Right forelimb (tissue), 1 donor: ENCODE measurements around the gene MYLK.

ENCODE experiments used
- DNase-seq: peaks from one replicate; pipeline ENCODE4 v3.0.0-alpha.2; 2018

MYLK gene

DNA sequence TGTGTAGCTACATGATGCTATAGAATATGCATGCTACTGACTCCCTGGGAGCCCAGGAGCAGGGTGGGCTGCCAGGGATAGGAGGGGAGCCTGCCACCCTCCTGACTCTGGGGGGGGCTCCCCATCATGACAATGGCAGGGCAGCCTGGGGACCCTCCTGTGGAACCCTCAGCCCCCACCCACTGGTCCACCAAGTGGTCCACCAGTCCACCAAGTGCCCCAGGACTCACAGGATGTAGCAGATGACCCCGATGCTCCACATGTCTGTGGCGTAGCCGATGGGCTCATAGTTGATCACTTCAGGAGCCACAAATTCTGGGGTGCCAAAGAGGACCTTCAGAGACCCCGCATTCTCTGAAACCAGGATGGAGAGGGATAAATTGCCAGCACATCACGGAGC, 246.3 kb downstream of the MYLK start:
- no peak for DNase-seq

DNA sequence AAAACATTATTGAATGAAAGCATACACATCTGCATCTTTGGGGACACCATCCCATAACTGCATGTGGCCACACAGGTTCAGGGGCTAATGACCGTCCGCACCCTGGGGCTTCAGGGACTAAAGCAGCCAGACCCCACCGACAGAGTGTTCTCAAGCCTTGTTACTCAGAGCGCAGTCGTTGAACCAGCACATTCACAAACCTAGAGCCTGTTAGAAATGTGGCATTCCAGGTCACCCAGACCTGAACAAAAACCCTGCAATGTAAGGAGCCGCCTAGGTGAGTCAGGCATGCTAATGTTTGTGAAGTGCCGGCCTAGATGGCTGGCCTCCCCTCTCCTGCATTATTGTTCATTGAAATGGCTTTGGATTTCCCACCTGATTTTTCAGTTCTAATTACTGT, 247.0 kb downstream of the MYLK start:
- DNase-seq: no peak

DNA sequence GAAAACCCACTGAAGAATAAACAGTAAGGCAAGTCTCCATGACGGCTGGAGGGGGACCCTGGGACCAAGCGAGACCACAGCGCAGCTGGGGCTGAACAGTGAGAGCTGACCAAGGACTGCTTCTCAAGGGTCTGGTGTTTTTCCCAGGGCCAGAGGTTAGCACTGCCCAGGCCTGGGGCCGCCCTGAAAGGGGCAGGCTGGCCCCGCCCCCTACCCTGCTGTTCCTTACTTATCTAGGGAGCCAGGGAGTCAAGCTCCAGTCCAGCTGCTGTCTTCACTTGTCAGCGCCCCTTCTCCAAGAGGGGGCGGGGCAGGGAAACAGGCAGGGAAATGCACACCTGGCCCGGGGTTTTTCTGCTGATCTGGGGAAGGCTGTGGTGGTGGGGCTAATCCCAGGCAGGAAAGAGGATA, 247.7 kb downstream of the MYLK start:
- DNase-seq: no peak

DNA sequence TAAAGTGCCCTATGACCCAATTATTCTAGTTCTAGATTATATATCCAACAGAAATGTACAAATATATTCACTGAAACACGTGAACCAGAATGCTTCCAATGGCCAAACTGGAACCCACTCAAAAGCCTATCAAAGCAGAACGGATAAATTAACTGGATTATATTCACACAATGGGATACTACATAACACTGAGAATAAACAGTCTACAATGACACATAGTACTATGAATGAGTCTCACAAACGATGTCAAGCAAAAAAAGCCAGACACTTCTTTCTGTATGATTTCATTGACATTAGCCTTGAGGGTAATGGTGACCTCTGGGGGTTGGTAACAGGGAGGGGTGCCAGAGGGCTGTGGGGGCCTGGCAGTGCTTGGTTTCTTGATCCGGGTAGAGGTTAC, 248.4 kb downstream of the MYLK start:
- DNase-seq: no peak

DNA sequence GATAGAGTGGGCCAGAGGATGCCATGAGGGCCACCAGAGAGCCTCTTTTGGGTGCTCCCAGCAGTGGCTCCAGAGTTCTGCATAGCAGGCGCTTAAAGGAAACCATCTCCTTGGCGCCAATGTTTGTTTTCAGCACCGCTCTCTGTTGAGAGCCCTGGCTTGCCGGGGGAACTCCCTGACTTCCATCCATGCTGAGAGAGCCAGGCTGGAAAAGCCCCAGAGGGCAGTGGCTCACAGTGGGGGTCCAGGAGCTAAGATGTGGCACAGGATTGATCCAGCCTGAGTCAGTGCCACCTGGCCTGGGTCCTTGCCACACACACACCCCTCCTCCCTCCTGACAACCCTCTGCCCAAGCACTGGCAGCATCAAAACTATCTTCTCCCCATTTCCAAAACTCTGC, 248.9 kb downstream of the MYLK start:
- DNase-seq: no peak

DNA sequence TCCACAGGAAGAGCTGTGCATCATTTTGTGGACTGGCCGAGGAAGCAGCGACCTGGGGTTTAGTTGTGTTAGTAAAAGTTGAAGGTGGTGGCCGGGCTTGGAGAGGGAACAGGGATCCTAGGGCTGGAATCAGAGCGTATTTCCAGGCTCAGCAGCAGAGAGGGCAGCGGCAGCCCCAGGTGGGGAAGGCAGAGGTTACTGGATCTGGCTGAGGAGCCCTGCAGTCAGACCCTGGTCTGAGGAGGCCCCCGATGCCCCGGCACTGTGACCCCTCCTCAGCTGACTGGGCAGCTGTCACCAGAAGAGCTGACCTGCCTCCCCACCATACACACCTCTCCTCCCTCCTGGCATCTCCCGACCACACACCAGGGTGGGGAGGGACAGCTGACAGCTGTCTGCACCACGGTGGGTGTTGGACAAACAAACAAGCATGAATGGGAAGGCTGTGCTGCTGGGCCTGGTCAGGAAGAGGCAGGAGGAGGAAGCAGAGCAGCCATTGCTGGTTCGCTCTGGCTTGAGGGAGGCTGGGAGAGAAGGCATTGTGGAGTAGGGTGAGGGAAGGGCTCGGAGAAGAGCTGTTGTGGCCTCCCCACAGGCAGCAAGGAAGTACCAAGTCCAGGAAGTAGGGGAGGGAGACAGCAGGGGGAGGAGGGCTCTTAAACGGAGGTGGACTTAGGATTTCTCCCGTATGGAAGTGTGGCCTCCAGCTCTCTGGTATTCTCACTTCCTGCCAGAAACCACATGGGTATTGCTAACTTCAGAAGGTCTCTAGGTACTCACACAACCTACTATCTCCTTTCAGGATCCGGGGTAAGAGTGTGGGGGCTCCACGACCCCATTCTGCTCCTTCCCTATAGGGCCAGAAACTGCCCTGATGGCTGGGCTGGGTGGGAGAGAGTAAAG, 249.7 kb downstream of the MYLK start:
- DNase-seq: no peak

DNA sequence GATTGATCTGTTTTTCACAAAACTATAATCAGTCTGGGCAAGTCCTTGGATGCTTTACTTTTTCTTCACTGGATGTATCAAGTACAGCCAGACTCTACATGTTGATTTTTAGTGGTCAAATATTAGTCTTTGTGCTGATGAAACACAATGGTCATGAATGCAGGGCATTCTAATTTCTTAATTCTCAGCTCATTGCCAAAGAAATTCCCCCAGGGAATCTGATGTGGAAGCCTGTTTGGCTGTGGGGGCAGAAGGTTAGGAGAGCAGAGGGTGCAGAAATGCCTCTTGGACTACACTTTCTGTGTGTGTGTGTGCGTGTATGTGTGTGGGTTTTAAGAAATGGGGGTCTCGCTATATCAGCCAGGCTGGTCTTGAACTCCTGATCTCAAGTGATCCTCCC, 250.6 kb downstream of the MYLK start:
- no peak for DNase-seq

DNA sequence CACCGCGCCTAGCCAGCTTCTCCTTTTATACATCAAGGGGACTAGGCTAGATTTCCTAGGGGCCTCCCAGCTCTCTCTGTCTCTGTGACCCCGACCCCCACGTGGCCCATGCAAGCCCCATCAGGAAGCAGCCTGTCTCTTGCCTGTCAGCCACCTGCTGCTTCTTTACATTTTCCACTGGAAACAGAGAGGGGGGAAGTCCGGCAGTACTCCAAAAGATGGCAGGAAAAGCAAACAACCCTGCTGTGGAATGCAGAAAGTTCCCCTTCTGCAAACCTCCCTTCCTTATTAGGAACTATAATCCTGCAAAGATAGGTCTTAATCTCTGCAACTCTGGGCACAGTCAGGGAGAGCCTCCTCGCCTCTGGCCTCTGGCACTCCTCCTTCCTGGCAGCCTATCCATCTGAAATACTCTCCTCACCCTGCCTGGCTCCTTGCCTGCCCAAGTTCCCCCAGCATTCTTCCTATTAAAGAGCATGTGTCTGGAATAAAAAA, 251.9 kb downstream of the MYLK start:
- DNase-seq: no peak

DNA sequence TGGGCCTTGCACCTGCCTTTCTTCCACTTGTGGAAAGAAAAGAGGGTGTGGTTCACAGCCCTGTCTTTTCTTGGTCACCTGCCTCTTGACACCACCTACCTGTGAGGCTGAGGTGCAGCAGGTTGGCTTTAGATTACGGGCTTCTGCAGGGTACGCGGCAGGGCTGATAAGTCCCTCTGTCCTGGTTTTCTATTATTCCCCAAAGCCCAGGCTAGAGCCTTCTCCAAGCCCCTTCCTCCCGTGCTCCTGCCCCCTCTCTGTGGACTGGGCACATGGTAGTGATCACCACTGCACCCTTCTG, 254.4 kb downstream of the MYLK start:
- no peak for DNase-seq

DNA sequence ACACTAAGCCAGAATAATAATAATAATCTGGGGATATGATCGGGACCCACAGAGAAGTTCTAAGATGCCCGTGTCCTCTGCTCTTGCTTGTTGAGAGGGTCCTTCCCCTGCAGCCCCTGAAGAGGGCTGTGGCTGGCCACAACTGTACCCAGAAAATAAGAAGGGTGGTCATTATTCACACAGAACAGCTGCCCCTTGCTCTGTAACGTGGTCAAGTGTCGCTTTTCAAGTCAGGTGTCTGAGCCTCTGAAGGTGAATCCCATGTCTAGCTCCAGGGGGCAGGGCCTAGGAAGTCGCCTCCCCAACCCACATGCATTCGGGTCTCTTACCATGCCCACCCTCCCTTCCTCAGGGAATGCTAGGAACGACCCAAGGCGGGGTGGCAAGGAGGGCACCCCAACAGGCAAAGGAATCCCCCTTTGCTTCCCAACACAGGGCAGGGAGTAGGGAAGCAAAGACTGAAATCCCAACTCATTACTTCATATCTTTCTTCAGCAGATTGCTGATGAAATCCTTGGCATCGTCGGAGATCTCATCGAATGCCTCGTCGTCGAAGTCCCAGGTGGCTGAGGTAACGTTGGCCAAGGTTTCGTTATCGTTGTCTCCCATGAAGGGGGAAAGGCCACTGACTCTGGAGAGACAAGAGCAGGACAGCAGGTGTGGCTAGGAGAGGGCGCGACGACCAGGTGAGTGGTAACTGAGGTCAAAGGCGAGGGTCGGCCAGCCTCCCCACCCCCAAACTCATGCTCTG, 255.0 kb downstream of the MYLK start:
- no peak for DNase-seq

DNA sequence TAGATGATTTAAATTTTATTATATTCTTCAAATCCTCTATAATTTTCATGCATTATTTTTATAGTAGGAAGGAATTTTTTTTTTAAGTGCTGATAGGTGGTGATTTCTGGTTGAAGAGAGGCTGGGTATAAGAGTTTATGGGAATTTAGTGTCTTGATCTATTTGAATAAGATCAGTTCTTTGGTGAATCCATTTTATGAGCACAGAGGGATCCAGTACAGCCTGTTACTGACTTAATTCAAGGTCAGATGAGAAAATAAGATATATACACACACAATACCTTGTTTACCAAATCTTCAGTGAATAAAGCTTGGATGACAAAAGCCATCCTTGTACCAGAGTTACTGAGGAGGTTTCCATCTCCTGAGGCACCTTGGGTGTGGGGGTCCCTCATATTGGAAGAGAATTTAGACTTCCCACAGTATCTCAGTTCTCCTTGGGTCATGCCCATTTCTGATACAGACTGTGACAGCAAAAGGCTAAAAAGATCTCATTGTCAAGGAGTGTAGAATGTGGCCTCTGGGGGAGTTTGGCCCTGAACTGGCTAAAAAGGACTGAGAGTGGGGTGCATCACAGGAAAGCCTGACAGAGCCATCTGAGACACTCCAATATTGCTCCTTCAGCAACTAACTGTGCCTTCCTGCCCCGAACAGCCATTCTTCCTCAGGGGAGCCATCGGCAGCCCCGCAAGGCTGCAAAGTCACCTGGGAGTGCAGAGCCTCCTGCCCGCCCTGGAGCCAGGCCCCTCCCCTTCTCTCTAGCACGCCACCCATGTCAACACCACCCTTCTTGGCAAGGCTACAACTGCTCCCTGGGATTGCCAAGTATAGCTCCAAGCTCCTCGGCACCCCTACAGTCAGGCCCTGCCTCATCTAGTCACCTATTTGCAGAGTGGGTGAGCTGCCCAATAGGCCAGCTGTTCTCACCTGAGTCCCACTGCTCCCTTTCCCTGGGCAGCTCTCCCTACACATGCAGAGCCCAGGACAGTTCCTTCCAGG, 256.2 kb downstream of the MYLK start:
- no peak for DNase-seq

DNA sequence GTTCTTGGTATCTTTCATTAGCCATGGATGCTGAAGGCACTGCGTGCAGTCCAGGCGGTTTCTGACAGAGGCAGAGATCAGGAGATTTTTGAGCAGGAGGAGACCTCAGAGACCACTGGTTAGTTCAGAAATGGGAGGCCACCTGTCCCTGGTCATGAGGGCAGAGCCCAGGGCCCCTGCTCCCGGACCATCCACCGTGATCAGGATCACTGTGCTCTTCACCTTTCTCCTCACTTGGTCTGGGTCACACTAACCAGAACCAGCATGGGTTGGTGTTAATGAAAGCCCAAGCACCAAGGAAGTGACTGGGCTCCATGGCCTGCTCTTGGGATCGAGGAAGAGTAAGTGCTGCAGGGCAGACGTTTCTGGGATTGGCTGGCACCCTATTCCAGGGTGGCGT, 257.3 kb downstream of the MYLK start:
- no peak for DNase-seq

DNA sequence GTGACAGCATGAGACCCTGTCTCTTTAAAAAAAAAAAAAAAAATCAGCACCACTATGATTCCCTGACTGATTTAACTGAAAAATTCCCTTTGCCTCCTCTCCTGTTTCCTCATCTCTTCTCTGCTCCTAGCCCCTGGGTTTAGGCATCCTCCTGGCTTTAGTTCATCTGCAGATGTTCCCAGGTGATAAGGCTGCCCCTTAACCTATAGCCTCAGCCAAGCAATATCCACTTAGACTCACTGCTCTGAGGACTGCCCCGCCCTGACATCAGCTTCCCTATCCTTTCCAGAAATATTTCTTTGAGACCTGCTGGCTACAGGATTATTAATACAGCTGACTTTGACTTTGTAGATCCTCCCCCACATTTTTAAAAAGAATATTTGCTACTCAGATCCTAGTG, 259.8 kb downstream of the MYLK start:
- DNase-seq: no peak

DNA sequence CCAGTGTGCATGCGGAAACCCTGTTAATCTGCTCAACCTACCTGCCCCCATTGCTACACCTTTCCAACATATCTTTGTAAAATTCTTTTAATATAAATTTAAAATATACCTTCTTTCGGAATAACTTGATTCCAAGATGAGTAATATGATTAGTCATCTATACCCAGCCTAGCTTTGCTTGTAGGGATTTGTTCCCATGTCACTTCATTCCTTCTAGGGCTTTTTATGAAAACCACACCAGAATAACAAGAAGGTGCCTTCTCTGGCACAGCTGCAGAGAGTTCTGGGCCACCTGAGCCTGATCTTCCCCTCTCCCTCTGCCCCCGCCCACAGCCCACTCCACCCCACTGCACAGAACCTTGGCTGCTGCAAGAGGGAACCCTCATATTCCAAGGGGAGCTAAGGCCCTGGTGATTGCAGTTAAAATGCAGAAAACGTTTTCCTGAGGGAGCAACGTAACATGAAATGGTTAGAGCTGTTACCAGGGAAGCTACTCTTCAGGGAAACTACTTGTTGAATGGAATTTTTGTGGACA, 260.7 kb downstream of the MYLK start:
- DNase-seq: no peak

DNA sequence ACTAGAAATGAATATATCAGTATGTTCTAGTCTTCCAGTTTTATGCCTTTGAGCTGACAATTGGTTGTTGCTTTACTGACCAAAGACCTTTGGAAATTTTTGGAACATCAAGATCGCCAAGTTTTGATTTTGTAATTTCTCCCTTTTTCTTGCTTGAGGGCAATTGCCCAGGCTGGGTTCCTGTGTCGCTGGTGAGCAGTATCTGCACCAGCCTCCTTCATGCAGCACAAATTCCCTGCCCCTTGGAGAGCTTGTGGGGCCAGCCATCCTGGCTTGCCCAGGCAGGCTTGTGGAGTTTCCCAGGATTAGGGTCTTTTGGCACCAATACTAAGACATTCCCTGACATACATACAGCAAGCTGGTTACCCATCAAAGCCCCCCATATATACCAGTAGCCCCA, 261.4 kb downstream of the MYLK start:
- DNase-seq: no peak

DNA sequence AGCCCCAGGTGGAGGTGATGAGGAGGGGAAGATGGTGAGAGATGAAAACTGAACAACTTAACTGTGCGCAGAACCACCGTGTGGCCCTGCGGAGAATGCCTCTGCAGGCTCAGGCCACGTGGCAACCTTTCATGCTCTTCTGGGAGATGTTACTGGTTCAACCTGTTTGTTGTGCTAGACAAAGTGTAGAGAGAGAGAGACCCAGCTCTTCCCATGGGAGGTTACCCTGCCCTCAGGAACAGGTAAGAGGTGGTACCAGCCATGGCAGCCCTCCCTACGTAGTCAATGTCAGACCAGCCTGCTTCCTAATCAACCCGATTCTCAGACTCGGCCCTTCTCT, 262.3 kb downstream of the MYLK start:
- no peak for DNase-seq

DNA sequence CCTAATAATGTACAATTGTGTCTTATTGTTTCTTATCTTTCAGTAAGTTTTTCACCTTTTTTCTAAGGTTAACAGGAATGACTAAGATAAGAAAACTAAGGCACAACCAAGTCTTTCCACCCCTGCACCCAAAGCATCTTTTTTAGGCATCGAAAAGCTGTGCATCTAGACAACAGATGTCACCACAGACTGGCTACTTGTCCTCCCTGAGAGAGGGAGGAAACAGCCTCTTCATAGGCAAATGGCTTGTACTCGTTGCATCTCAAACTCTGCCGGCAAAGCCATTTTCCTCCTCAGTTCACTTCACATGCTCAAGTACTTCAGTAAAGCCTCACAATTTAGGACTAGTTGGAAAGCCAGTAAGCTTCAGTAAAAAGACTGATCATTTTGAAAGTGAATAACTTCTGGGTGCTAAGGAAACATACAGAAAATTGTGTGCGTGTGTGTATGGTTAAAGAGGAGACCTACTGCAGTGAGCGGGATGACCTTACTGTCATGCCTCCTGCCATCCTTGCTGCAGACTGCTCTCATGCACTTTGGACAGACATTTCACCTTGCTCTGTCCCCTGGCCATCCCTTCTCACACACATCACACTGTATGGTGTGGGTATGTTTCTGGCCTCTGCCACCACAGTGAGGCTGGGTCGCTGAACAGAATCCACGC, 262.8 kb downstream of the MYLK start:
- no peak for DNase-seq

DNA sequence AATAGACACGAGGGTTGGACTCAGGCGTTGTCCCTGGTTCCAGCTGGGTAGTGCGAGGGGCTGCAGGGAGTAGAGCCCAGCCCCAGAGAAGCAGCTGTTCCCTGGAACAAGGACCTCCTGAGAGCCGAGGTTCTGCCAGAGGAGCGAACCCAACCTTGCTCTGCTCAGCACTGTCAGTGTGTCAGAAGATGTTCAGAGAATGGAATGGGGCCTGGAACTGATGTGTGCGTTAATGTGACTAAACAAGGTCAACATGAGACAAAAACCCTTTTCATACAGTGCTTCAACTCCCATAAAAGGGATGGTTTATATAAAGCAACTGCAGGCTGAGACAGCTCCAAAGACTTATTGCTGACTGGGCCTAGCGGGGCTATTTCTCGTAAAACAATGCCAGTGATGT, 263.8 kb downstream of the MYLK start:
- DNase-seq: no peak

DNA sequence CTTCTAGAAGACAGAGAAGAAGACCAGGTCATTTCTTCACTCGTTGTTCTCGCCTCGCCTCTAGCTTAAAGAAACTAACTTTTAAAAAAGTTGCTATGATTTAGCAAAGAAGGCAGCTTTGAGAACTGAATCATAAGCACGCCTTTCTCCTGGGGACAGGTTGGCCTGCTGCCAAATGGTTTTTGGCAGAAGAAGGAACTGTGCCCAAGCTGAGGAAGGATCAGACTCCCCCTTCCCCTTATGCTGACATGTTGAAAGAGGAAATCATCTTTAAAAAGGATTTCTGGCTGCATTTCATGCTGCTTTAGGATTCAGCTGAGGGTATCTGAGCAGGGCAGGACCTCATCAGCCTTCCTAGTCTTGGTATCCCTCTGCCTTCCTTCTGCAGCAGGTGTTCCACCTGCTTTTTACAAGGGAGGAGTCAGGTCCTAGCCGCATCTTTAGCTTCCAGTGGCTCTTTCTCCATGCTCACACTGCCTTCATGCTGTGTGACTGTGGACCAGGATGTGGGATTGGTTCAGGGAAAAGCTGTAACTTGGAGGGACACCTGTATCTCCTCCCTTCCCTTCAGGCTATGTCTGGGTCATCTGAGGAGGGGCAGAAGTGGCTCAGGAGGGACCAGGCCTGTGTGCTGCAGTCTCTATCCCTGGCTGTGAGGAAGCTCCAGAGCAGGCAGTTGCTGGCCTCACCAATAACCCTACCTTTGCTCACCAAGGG, 265.2 kb downstream of the MYLK start:
- peak; percentile 64 for DNase-seq

DNA sequence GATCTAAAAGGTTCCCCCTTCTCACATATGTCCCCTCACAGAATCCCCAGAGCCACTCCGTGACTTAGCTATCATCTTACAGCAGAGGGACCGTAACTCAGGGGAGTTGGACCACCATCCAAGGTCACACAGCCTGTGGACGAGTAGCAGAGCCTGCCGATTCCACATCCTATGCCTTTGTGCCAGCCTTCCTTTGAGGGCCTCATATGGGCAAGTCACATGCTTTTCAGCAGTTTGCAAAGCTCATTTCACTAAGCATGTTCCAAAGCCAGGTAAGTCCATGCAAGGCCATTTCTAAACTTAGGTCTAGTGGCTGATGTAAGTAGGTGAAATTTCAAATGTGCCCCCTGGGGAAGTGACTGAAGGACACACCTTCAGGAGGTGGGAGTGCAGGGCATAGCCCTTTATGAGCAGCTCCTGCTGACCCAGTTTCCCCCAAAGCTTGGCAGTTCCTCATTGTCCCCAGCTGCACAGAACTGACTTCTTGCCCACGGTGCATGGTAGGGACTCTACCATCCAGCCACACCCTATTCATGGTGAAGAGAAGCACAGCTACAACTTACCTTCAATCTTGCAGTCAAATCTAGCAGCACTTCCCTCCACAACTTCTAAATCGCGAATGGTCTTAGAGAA, 265.9 kb downstream of the MYLK start:
- DNase-seq: no peak

DNA sequence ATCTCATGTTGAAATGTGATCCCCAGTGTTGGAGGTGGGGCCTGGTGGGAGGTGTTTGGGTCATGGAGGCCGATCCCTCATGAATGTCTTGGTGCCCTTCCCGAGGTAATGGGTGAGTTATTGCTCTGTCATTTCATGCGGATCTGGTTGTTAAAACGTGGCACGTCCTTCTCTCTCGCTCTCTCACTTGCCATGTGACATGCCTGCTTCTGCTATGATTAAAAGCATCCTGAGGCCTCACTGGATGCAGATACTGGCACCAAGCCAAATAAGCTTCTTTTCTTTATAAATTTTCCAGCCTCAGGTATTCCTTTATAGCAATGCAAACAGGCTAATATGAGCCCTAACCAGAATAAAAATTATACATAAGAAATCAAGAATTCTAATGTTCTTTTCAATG, 267.5 kb downstream of the MYLK start:
- DNase-seq: no peak
